GM08714 (cell line): ENCODE data around the gene E4F1.
"Not testable (repeated sequence)": the region's sequence is repeated elsewhere in the genome, so short reads cannot be mapped to it uniquely, and the experiment has no call there.

Source experiments
- H3K4me3 ChIP-seq: fragments of 200-500 bp; sonication (Bioruptor generic); 2 replicates; pipeline ENCODE4 v1.5.1; 2014; ENCODE audit warnings: mild to moderate bottlenecking, low read length, inconsistent platforms
- ZNF274 ChIP-seq: IDR thresholded peaks from 2 replicates; pipeline ENCODE4 v1.6.1; 2012; ENCODE audit warnings: mild to moderate bottlenecking, low read depth, low read length

The E4F1 gene

GRCh38 chr16:2196162-2196980 lies 27.0 kb upstream of the E4F1 start, which contains the start of gene CASKIN1:
CASKIN1 (minus strand) TSS chr16:2196605; CDS start chr16:2196432, 173 bp downstream.
- H3K4me3 ChIP-seq, result no peak within 1 kb of the TSS
- TF ChIP-seq ZNF274, result no peak

- H3K4me3 ChIP-seq, result no peak overlapping the region
Measured at GRCh38 chr16:2196981-2197511, 26.3 kb upstream of the E4F1 start.

GRCh38 chr16:2197765-2198164 lies 25.6 kb upstream of the E4F1 start:
- TF ChIP-seq ZNF274, result no peak
- H3K4me3 ChIP-seq, result no peak overlapping the region

More at GRCh38 chr16:2196981-2197511, 26.3 kb upstream of the E4F1 start:
- TF ChIP-seq ZNF274, result no peak

- no peak overlapping the region for H3K4me3 ChIP-seq
- no peak for TF ChIP-seq ZNF274
Measured at GRCh38 chr16:2198283-2198682, 25.1 kb upstream of the E4F1 start.

- TF ChIP-seq ZNF274, result no peak
- no peak overlapping the region for H3K4me3 ChIP-seq
Measured at GRCh38 chr16:2199095-2199494, 24.3 kb upstream of the E4F1 start.

- no peak for TF ChIP-seq ZNF274
- H3K4me3 ChIP-seq, result no peak overlapping the region
Measured at GRCh38 chr16:2199621-2200139, 23.7 kb upstream of the E4F1 start.

GRCh38 chr16:2200313-2200712 lies 23.1 kb upstream of the E4F1 start:
- no peak for TF ChIP-seq ZNF274
- H3K4me3 ChIP-seq, result no peak overlapping the region

GRCh38 chr16:2203119-2203688 lies 20.2 kb upstream of the E4F1 start:
- not testable (repeated sequence) for H3K4me3 ChIP-seq

GRCh38 chr16:2204416-2205103 lies 18.8 kb upstream of the E4F1 start:
- no peak for TF ChIP-seq ZNF274
- H3K4me3 ChIP-seq, result peak overlapping the region; percentile 85; the same call in 1 of the 2 replicates

GRCh38 chr16:2205104-2205966 lies 18.1 kb upstream of the E4F1 start, which contains the start of gene MLST8:
MLST8 (plus strand) TSS chr16:2205454; CDS start chr16:2206086, 632 bp downstream.
- peak within 1 kb of the TSS; percentile 85 for H3K4me3 ChIP-seq
- no peak for TF ChIP-seq ZNF274

- no peak for TF ChIP-seq ZNF274
- peak overlapping the region; percentile 85 for H3K4me3 ChIP-seq
Measured at GRCh38 chr16:2205967-2206313, 17.5 kb upstream of the E4F1 start.

- no peak for TF ChIP-seq ZNF274
- H3K4me3 ChIP-seq, result peak overlapping the region; percentile 85
Measured at GRCh38 chr16:2206420-2206779, 17.0 kb upstream of the E4F1 start.

GRCh38 chr16:2206780-2207433 lies 16.5 kb upstream of the E4F1 start:
- H3K4me3 ChIP-seq, result no peak overlapping the region
- TF ChIP-seq ZNF274, result no peak
